HG03097 (cell line): ENCODE measurements around the gene CDH4.

Experiments
- ATAC-seq: cut with Tn5 transposase; IDR thresholded peaks from one replicate; pipeline ENCODE4 v1.9.1; 2021; ENCODE audit not compliant: unreplicated experiment, low FRiP score

Gene CDH4

DNA sequence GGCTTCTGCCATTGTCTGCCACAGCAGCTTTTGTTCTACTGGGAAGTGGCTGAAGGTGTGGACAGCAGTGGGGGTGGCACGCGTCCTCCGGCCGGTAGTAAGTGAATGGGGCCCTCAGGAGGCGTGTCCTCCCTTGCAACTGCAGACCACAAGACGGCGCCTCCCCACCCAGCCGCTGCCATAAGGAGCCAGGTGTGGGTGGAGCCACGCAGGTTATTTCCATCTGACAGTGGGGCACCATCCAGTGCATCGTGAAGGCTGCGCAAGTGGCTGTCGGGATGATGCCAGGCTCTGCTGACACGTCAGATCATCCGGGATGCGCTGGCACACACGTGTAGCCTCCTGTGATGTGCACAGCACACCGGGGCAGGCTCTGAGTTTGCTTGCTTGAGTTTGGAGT, 379.7 kb downstream of the CDH4 start:
- ATAC-seq, result no peak

- no peak for ATAC-seq
Measured at GRCh38 chr20:61633004-61633403, 380.9 kb downstream of the CDH4 start.

DNA sequence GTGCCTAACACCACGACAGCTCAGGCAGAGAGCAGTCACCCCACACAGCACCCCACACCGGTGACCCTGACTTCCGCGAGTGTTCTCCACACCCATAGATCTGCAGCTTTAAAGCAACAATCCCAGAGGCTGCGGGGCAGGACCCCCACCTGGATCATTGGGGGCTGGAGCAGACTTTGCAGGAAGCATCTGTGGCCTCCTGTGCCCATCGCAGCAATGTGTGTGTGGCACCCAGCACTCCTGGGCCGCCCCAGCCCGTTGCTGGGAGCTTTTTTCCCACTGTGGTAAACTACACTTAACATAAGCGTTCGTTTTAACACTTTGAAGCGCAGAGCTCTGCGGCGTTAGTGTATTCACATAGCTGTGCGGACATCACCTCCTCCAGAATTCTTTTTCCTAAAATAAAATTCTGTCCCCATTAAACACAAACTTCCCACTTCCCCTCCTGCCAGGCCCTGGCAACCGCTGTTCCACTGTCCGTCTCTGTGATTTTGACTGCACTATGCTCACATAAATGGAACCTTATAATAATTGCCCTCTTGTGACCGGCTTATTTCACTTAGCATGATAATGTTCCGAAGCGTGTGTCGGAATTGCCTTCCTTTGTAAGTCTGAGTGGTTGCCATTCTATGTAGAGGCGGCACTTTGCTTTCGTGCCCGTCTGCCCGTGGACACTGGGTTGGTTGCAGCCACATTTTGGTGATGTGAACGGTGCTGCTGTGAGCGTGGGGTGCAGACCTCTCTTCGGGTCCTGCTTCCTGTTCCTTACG, 382.5 kb downstream of the CDH4 start:
- ATAC-seq, result no peak

DNA sequence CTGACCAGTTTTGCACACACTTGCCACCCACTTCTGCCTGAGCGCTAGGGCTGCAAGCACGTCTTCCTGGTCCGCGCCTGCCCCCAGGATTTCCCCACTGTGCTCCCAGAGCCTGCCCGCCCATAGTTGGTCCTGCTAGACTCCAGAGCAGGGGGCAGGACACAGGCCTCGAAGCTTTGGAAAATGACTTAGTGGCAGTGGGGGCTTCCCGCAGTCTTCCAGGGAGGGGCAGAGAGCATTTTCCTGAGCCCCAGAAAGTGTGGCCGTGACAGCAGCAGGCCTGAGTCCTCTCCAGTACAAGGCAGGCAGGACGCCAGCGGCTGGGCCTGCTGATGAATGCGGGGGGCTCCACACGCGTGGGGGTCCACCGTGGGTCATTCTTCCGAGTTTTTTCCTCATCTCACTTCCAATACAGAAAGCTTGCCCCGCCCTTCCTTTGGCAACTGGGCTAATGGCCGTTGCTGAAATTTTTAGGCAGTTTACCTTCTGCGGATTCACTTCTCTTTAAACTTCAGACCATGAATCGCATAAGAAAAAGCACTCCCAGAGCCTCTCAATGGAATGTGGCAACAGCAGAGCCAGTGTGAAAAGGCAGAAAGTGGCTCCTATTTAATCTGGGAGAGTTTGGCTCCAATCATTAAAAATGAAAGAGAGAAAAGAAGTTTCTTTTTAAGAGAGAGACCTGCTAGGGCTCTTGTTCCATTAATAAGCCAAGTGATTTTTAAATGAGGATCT, 383.8 kb downstream of the CDH4 start:
- ATAC-seq, result no peak

- no peak for ATAC-seq
Measured at GRCh38 chr20:61636531-61637116, 384.6 kb downstream of the CDH4 start.

DNA sequence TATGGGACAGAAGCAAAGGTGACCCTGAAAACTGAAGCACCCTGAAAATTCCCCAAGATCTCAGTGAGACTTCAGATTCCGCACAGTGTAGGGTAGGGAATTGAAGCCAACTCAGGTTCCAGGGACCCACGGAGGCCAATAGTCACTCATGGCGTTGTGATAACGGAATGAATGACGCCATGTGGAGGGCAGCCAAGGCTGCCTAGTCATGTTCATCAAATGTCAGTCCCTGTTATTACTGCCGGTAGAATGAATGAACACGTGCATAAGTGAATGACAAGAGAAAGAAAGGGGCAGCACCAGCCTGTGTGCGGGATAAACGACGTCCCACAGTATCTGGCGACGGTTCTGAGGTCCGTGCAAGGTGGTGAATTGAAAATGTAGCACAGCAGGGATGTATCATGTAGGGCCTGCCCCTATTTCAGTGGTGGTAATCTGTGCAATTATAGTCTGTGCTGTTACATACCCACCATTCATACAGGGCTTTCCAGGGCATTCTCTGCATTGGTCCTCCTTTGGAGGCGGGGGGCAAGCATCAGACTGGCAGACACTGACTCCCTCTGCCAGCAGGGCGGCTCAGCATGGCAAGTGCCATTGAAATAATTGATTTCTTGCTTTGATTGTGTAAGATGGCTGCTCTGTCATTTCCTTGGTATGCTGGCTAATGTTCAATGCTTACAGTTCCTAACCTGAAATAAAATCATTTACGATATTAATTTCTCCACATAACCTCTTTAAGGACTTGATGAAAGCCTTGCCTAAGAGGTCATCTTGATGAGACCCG, 386.9 kb downstream of the CDH4 start:
- no peak for ATAC-seq

- ATAC-seq, result no peak
Measured at GRCh38 chr20:61640131-61640870, 388.2 kb downstream of the CDH4 start.

- no peak for ATAC-seq
Measured at GRCh38 chr20:61640871-61641245, 388.8 kb downstream of the CDH4 start.

DNA sequence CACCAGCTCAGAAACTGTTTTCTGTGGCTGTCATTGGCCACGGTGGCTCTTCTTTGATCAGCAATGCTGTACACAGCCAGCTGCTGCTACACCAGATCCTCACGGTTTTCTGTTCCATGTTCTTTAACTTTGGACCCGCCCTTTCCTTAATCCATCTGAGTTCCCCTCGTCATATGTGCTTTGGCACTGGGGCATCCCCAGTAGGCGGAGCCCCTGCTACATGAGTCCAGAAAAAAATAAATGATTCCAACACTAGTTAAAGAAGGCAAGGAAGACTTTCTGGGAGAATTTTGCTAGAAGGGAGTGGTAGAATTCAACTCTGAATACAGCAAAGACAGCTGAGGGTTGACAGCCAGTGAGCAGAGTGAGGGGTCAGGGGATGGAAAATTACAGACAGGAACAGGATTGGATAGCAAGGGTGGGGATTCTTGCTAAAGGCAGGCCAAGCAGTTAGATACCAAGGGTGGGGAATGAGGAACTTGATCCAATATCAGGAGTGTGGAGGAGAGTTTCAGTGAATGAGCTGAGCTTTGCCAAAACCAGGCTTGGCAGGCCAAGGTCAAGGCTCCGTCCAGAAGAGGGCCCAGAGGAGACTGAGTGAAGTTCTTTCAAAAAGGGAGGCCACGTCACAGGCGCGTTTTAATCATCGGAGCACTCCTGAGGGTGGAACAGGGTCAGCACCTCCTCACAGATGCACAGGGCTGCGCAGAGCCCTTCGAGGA, 391.8 kb downstream of the CDH4 start:
- no peak for ATAC-seq

DNA sequence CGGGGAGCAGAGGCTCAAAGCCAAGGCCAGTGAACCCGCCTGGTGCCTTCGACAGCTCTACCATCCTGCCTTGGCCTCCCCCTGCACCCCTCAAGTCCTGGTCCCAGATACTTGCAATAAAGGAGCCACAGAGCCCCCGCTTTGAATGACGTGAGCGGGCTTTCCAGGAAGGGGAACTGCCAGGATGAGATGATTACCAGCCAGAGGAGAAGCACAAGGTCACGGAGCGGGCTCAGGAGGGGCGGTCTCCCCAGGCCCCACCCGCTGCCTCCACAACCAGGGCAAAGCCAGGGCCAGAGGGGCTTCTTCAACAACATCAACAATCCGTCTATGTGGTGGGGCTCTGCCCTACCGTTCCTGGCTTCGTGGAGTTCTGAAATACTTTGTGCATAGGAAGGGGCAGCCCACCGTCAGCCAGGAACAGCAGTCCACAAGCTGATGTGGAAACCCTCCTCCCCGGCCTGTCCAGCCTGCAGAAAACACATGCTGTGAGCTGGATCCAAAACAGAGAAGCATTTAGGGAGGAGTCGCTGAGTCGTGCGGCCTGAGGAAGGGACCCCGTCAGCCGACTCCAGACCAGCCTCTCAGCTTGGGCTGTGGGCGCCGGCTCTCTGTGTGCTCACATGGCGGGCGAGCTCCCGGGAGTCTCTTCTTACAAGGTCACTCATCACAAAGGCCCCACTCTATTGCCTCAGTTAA, 392.5 kb downstream of the CDH4 start:
- no peak for ATAC-seq

DNA sequence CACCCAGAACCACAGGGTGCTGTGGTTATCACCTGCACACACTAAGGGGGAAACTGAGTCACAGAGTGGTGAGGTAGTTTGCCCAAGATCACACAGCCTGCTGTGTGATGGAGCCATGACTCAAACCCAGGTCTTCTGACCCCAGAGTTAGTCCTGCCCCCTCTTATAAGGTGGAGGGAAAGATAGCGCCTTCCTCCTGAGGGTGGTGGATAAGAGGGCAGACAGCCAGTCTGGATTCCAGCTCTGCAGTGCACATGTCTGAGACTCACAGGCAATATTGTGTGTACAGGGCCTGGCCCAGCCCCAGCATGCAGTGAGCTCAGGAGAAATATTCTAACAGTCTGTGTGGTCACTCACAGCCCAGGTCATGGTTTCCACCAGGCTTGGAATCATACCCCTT, 393.7 kb downstream of the CDH4 start:
- ATAC-seq, result no peak

- no peak for ATAC-seq
Measured at GRCh38 chr20:61646453-61646852, 394.4 kb downstream of the CDH4 start.

- no peak for ATAC-seq
Measured at GRCh38 chr20:61646986-61647385, 394.9 kb downstream of the CDH4 start.

- no peak for ATAC-seq
Measured at GRCh38 chr20:61647702-61648101, 395.6 kb downstream of the CDH4 start.

DNA sequence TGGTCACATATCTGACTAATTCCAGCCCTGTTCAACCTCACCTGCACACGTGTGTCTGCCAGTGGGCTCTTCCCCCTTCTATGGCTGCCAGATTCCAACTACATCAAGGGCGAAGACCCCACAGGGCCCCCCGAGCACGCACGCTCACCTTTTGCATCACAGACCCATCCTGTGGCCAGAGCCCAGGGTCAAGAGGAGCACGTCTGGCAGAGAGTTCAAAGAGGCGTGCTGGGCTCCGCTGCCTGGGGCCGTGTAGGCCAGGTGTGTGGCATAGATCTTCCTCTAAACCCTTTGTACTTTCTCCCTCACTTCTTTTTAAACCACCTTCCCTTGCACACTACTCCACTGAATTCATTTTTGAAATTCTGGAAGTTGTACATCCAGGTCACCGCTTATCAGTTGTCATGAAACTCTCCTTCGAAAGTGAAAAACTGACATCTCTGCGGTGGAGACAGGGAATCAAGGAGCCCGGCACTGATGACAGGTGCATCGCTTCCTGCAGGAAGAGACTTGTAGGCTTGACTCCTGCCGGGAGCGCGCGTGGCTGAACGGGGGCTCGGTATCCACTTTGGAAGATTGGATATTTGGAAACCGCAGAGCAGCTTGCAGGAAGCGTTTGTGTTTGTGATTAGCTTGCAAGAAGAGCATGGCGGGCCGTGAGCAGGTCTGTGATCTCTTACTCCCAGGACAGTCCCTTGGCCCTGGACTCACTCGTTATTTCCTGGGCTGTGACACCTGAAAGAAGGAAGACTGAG, 397.2 kb downstream of the CDH4 start:
- ATAC-seq, result no peak

DNA sequence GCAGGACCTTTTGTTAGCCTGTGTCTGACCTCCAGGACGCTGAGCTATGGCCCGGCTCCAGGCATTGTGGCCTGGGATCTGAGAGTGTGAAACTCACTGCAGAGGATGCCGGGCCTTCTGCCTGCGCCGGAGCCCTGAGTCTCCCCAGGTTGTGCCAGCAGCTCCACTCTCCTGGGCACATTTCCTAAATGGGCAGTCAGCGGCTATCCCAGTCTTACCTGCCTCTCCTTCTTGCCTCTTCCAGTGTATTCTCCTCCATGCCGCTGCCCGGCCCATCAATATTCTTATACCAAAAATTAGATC, 397.8 kb downstream of the CDH4 start:
- no peak for ATAC-seq

DNA sequence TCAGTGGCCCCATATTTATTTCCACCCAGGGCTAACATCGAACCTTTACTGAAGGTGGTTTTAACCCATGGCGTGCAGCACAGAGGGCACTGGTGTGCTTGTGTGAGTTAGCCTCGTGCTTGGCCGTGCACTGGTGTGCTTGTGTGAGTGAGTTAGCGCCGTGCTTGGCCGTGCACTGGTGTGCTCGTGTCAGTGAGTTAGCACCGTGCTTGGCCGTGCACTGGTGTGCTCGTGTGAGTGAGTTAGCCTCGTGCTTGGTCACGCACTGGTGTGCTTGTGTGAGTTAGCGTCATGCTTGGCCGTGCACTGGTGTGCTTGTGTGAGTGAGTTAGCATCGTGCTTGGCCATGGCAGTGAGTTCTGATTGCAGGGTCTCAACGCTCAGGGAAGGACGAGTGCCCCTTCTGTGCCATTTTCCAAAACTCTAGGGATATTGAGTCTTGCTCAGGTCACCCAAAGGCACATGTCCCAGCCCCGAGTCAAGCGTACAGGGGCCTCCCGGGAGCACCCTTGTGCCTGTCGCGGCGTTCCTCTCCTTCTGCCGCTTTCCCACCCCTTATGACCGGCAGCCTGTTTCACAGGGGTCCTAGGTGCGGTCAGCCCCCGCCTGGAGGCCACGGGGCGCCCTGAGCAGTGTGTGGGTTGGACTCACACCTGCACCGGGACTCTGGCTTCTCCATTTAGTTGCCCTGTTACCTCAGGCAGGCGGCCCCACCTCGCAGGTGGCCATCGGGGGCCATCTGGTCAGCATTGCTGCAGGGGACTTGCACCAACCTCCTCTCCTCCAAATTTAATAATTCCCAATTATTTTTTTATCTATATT, 399.1 kb downstream of the CDH4 start:
- ATAC-seq, result no peak

DNA sequence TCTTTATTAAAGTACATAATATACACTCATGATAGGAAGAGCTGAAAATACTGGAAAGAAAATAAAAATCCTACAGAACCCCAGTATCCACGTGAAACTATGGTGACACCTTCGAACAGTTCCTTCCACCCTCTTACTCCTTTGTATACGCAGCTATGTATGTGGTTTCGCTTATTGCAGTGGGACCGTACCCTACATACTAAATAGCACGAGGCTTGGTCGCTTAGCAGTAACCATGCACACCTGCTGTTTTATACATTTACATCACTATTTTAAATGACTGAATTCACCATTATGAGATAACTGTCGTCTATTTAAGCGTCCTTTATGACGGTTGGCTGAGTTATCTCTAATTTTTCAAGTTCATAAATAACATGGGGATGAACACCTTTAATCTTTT, 400.1 kb downstream of the CDH4 start:
- no peak for ATAC-seq
